ENCODE measurements around the gene NPFFR1.

The NPFFR1 gene

GRCh38 chr10:70312972-70313371, 29.2 kb upstream of the NPFFR1 start:
- no peak for DNase-seq

GRCh38 chr10:70312249-70312648, 28.4 kb upstream of the NPFFR1 start:
- DNase-seq: no peak

- DNase-seq: no peak
These were observed 27.9 kb upstream of the NPFFR1 start for GRCh38 chr10:70311698-70312097.

GRCh38 chr10:70309661-70310060, 25.9 kb upstream of the NPFFR1 start:
- DNase-seq: no peak

GRCh38 chr10:70308121-70309060, 24.6 kb upstream of the NPFFR1 start:
- no peak for DNase-seq

- no peak for DNase-seq
These were observed 23.2 kb upstream of the NPFFR1 start for GRCh38 chr10:70306886-70307520.

- no peak for DNase-seq
These were observed 22.4 kb upstream of the NPFFR1 start for GRCh38 chr10:70306181-70306705.

GRCh38 chr10:70303730-70304129, 19.9 kb upstream of the NPFFR1 start:
- no peak for DNase-seq

GRCh38 chr10:70302292-70302691, 18.5 kb upstream of the NPFFR1 start:
- DNase-seq: no peak

GRCh38 chr10:70300908-70301597, 17.2 kb upstream of the NPFFR1 start:
- no peak for DNase-seq

- DNase-seq: no peak
These were observed 16.7 kb upstream of the NPFFR1 start for GRCh38 chr10:70300461-70300860.

- DNase-seq: no peak
These were observed 16.1 kb upstream of the NPFFR1 start for GRCh38 chr10:70299876-70300275.

GRCh38 chr10:70298393-70298792, 14.6 kb upstream of the NPFFR1 start:
- DNase-seq: no peak

- no peak for DNase-seq
These were observed 13.4 kb upstream of the NPFFR1 start for GRCh38 chr10:70297224-70297623.

GRCh38 chr10:70296406-70296899, 12.6 kb upstream of the NPFFR1 start:
- DNase-seq: no peak

- DNase-seq: no peak
These were observed 12.1 kb upstream of the NPFFR1 start for GRCh38 chr10:70295926-70296325.

GRCh38 chr10:70295321-70295720, 11.5 kb upstream of the NPFFR1 start:
- no peak for DNase-seq

- no peak for DNase-seq
These were observed 9.5 kb upstream of the NPFFR1 start for GRCh38 chr10:70293169-70293843.

- DNase-seq: no peak
These were observed 8.2 kb upstream of the NPFFR1 start for GRCh38 chr10:70292004-70292403.

- DNase-seq: no peak
These were observed 5.9 kb upstream of the NPFFR1 start for GRCh38 chr10:70289739-70290138.

GRCh38 chr10:70286616-70287015, 2.8 kb upstream of the NPFFR1 start:
- DNase-seq: no peak

- DNase-seq: no peak
These were observed 1.6 kb upstream of the NPFFR1 start for GRCh38 chr10:70285476-70285831.
